Measurements from ENCODE around the gene PRKCZ.

GRCh38 chr1:2121101-2121691 is 71.0 kb downstream of the PRKCZ start:
- TF ChIP-seq POLR2A (IDR thresholded peaks at IDR 0.05): no peak
- TF ChIP-seq, protein P1, sequence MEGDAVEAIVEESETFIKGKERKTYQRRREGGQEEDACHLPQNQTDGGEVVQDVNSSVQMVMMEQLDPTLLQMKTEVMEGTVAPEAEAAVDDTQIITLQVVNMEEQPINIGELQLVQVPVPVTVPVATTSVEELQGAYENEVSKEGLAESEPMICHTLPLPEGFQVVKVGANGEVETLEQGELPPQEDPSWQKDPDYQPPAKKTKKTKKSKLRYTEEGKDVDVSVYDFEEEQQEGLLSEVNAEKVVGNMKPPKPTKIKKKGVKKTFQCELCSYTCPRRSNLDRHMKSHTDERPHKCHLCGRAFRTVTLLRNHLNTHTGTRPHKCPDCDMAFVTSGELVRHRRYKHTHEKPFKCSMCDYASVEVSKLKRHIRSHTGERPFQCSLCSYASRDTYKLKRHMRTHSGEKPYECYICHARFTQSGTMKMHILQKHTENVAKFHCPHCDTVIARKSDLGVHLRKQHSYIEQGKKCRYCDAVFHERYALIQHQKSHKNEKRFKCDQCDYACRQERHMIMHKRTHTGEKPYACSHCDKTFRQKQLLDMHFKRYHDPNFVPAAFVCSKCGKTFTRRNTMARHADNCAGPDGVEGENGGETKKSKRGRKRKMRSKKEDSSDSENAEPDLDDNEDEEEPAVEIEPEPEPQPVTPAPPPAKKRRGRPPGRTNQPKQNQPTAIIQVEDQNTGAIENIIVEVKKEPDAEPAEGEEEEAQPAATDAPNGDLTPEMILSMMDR (IDR thresholded peaks at IDR 0.05): no peak

All from uterus (tissue), 2 donors.